CD14-positive monocyte (primary cell): ENCODE results near the gene OXSR1. TPM values are rescaled to one million over a fixed set of nuclear protein-coding genes. Genes with fewer than 3 reads are reported as not detected.

Experiments
- DNase-seq, 3 donors: peaks; one replicate each; pipeline ENCODE4 v3.0.0-alpha.2; 2011 to 2022
- H2AFZ ChIP-seq: 2 replicates; pipeline ENCODE4 v1.6.0; 2012; ENCODE audit warnings: mild to moderate bottlenecking, low read depth, low read length, inconsistent platforms; ENCODE audit not compliant: insufficient read depth, poor library complexity, severe bottlenecking
- H3K27ac ChIP-seq, 2 donors: 1 replicate in 1 of 2; 2 replicates in 1 of 2; pipeline ENCODE4 v1.5.1; 2012 to 2013; ENCODE audit warnings: low read length in 2 of 2, control low read depth in 1 of 2, inconsistent platforms in 1 of 2, low read depth in 1 of 2, mild to moderate bottlenecking in 1 of 2
- H3K27me3 ChIP-seq, 2 donors: one replicate each; pipeline versions ENCODE4 v1.6.0 to v1.6.1; 2011 to 2013; ENCODE audit warnings: low read length in 2 of 2; ENCODE audit not compliant: control insufficient read depth in 2 of 2, insufficient read depth in 2 of 2
- H3K36me3 ChIP-seq, 2 donors: replicated peaks in 1 of 2; 1 replicate in 1 of 2; 2 replicates in 1 of 2; pipeline versions ENCODE4 v1.5.1 to v1.6.1; 2012 to 2013; ENCODE audit warnings: low read length in 2 of 2, control low read depth in 1 of 2, inconsistent platforms in 1 of 2, mild to moderate bottlenecking in 1 of 2; ENCODE audit not compliant: insufficient read depth in 2 of 2, control insufficient read depth in 1 of 2
- H3K4me1 ChIP-seq, 2 donors: 1 replicate in 1 of 2; 2 replicates in 1 of 2; pipeline versions ENCODE4 v1.5.1 to v1.6.1; 2012 to 2013; ENCODE audit warnings: low read length in 2 of 2, control low read depth in 1 of 2, inconsistent platforms in 1 of 2, mild to moderate bottlenecking in 1 of 2, moderate library complexity in 1 of 2; ENCODE audit not compliant: insufficient read depth in 2 of 2, control insufficient read depth in 1 of 2
- H3K4me2 ChIP-seq: replicated peaks from 2 replicates; pipeline ENCODE3; 2012; ENCODE audit warnings: low read length, moderate library complexity, mild to moderate bottlenecking; ENCODE audit not compliant: poor library complexity, severe bottlenecking; ENCODE audit errors: extremely low read depth
- H3K4me3 ChIP-seq, 3 experiments: fragments of 200-600 bp in 1 of 3; sonication (generic) in 1 of 3; replicated peaks in 1 of 3; 1 replicate in 2 of 3; 2 replicates in 1 of 3; pipeline ENCODE4 v1.5.1; 2011 to 2013; ENCODE audit warnings: low read length in 3 of 3, mild to moderate bottlenecking in 3 of 3, control low read depth in 2 of 3, low read depth in 2 of 3, inconsistent platforms in 1 of 3, moderate library complexity in 1 of 3
- H3K79me2 ChIP-seq: 2 replicates; pipeline ENCODE4 v1.6.0; 2012; ENCODE audit warnings: mild to moderate bottlenecking, control low read depth, inconsistent platforms, low read length, moderate library complexity; ENCODE audit not compliant: insufficient read depth
- H3K9ac ChIP-seq: 2 replicates; pipeline ENCODE4 v1.6.0; 2017; ENCODE audit warnings: low read length, mild to moderate bottlenecking; ENCODE audit not compliant: insufficient read depth, poor library complexity, severe bottlenecking
- H3K9me3 ChIP-seq, 2 donors: replicated peaks in 1 of 2; 1 replicate in 1 of 2; 2 replicates in 1 of 2; pipeline versions ENCODE4 v1.5.1 to v1.6.1; 2012 to 2013; ENCODE audit warnings: low read length in 2 of 2, control low read depth in 1 of 2; ENCODE audit not compliant: control insufficient read depth in 1 of 2, insufficient read depth in 1 of 2
- H4K20me1 ChIP-seq: 2 replicates; pipeline ENCODE4 v1.6.0; 2012; ENCODE audit warnings: mild to moderate bottlenecking, low read length, control low read depth, moderate library complexity; ENCODE audit not compliant: insufficient read depth
- H3K27ac Mint-ChIP-seq, 7 donors: one replicate each; pipeline ENCODE4 v1.8.0; 2020; ENCODE audit warnings: mild to moderate bottlenecking in 7 of 7, mixed read lengths in 7 of 7, moderate library complexity in 6 of 7, inconsistent platforms in 2 of 7
- H3K27me3 Mint-ChIP-seq, 3 donors: one replicate each; pipeline ENCODE4 v1.8.0; 2021 to 2022; ENCODE audit warnings: low read depth in 3 of 3, mild to moderate bottlenecking in 3 of 3, mixed read lengths in 3 of 3, moderate library complexity in 3 of 3, inconsistent platforms in 1 of 3
- H3K36me3 Mint-ChIP-seq, 2 donors: one replicate each; pipeline ENCODE4 v1.8.0; 2020; ENCODE audit warnings: mixed read lengths in 2 of 2, inconsistent platforms in 1 of 2, mild to moderate bottlenecking in 1 of 2
- H3K4me1 Mint-ChIP-seq: one replicate; pipeline ENCODE4 v1.8.0; 2020; ENCODE audit warnings: mild to moderate bottlenecking, mixed read lengths
- H3K4me3 Mint-ChIP-seq, 2 donors: one replicate each; pipeline ENCODE4 v1.8.0; 2020; ENCODE audit warnings: mild to moderate bottlenecking in 2 of 2, mixed read lengths in 2 of 2, moderate library complexity in 1 of 2
- H3K9me3 Mint-ChIP-seq, 7 donors: one replicate each; pipeline ENCODE4 v1.8.0; 2020 to 2022; ENCODE audit warnings: mixed read lengths in 7 of 7, mild to moderate bottlenecking in 6 of 7, moderate library complexity in 6 of 7, inconsistent platforms in 2 of 7
- WGBS: methylation state at CpG from one replicate; pipeline ENCODE4 v1.1.5; 2013; ENCODE audit warnings: missing lambda C conversion rate; ENCODE audit not compliant: insufficient coverage; 5-methylcytosine and 5-hydroxymethylcytosine counted together
- intact Hi-C, 2 donors: fragments of 100-400 bp; cut with micrococcal nuclease; formaldehyde crosslinking; loops; one replicate each; pipeline versions ENCODE4 v1.15.0 to v1.15.1; 2023
- polyA plus RNA-seq, 3 donors: library from polyadenylated mRNA; depleted of rRNA in 1 of 3; unstranded in 2 of 3; stranded (reverse) in 1 of 3; fragments of 300-500 nt in 2 of 3; fragments of >200 nt in 1 of 3; fragmentation: Illumina TruSeq in 2 of 3; gene quantifications; 1 replicate in 2 of 3; 2 replicates in 1 of 3; pipeline ENCODE4 v1.2.3, GENCODE V29; 2012 to 2021
- TF ChIP-seq, protein P1 (sequence below): fragments of 200-600 bp; IDR thresholded peaks from one replicate; pipeline ENCODE4 v1.8.0; 2022; ENCODE audit warnings: antibody characterized with exemption, mild to moderate bottlenecking

OXSR1 gene
- polyA plus RNA-seq, 3 donors, result 9.4 to 20.3 (median 12.3) TPM

DNA sequence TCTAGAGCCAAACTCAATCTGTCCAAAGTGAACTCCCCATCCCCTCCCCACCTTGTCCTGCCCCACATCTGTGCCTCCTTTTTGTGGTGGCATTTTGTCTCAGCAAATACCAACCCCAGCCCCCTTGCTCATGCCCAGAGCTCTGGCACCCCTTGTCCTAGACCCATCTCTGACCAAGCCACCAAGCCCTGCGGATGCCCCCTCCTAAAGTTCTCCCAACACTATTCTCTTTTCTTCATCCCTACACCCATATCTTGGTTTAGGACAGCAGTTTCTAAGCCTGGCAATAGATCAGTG lies 46.1 kb upstream of the OXSR1 start:
- no peak overlapping the region for H3K4me3 Mint-ChIP-seq
- no peak overlapping the region for H3K4me2 ChIP-seq
- H3K9ac ChIP-seq, result no peak overlapping the region
- no peak overlapping the region for H3K4me3 ChIP-seq
- WGBS, result 100% methylated on average over 1 of the region's 1 CpG
- no peaks in the 10 kb centered on the region for H3K9me3 Mint-ChIP-seq
- peaks cover 55 to 64% of the 10 kb centered on the region in 2 donors for H3K36me3 Mint-ChIP-seq
- intact Hi-C loops, result loop anchor here (5.0 to 10.0 kb wide), 3 partner anchors 144 to 358 kb away; no protein-coding TSS in a partner anchor
- no peaks in the 10 kb centered on the region for H3K27me3 ChIP-seq
- peaks cover 14% of the 10 kb centered on the region for H3K4me1 Mint-ChIP-seq
- DNase-seq, result no peak
- H3K27ac ChIP-seq, result no peak overlapping the region
- peaks cover 44 to 62% of the 10 kb centered on the region in 2 donors for H3K36me3 ChIP-seq
- no peak overlapping the region for H2AFZ ChIP-seq
- TF ChIP-seq, protein P1, sequence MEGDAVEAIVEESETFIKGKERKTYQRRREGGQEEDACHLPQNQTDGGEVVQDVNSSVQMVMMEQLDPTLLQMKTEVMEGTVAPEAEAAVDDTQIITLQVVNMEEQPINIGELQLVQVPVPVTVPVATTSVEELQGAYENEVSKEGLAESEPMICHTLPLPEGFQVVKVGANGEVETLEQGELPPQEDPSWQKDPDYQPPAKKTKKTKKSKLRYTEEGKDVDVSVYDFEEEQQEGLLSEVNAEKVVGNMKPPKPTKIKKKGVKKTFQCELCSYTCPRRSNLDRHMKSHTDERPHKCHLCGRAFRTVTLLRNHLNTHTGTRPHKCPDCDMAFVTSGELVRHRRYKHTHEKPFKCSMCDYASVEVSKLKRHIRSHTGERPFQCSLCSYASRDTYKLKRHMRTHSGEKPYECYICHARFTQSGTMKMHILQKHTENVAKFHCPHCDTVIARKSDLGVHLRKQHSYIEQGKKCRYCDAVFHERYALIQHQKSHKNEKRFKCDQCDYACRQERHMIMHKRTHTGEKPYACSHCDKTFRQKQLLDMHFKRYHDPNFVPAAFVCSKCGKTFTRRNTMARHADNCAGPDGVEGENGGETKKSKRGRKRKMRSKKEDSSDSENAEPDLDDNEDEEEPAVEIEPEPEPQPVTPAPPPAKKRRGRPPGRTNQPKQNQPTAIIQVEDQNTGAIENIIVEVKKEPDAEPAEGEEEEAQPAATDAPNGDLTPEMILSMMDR, result no peak
- H4K20me1 ChIP-seq, result peaks cover 74% of the 10 kb centered on the region
- peaks cover 3 to 10% (median 4%) of the 10 kb centered on the region in 3 donors for H3K27me3 Mint-ChIP-seq
- peaks cover 0 to 5% of the 10 kb centered on the region in 2 donors for H3K4me1 ChIP-seq
- no peaks in the 10 kb centered on the region for H3K9me3 ChIP-seq
- peak overlapping the region in 2 of 7 donors; percentile 62 to 81 for H3K27ac Mint-ChIP-seq
- H3K79me2 ChIP-seq, result no peaks in the 10 kb centered on the region

DNA sequence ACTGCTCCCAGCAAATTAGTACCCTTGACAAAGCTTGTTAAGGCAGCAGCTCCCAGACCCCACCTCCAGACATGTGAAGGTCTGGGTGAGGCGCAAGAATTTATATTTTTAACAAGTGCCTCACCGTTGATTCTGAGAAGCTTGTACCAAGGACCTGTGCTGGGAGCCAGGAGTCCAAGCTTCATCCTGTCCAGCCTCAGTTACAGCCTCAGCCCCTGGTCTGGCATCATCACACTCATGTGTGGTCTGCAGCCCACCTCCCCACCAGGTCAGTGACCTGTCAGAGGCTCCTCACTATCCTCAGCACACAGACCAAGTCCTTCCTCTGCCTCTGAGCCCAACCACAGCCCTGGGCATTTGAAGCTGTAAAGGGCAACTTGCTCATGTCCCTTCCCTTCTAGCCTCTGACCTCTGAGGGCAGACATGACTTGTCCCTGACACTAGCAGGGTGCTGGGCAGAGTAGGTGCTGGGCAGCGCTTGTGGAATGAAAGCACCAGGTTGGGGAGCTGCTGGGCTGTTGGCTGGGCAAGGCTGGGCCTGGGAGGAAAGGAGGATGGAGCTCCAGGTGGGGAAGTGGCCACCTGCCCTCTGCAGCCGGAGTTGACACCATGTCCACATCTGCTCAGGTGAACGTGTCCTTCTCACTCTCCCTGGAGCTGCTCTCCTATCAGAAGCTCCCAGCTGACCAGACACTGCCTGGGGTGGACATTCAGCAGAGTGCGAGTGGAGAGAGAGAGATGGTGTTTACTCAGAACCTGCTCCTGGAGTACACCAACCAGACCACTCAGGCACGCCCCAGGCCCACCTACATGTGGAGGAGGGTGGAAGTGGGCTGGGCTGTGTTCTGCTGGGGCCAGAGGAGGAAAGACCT lies 45.3 kb upstream of the OXSR1 start:
- peak overlapping the region in 1 of 2 donors; percentile 5 for H3K27ac ChIP-seq
- H3K4me1 ChIP-seq, result peaks cover 0 to 5% of the 10 kb centered on the region in 2 donors
- H3K27me3 ChIP-seq, result no peaks in the 10 kb centered on the region
- peaks cover 64 to 72% of the 10 kb centered on the region in 2 donors for H3K36me3 Mint-ChIP-seq
- intact Hi-C loops, result loop anchor here (5.0 to 10.0 kb wide), 3 partner anchors 145 to 357 kb away; no protein-coding TSS in a partner anchor
- H3K79me2 ChIP-seq, result no peaks in the 10 kb centered on the region
- H3K27ac Mint-ChIP-seq, result peak overlapping the region in 4 of 7 donors; percentile 3 to 46 (median 32)
- H3K4me2 ChIP-seq, result no peak overlapping the region
- TF ChIP-seq, protein P1, result no peak
- no peaks in the 10 kb centered on the region for H3K9me3 ChIP-seq
- 97% methylated on average over 3 of the region's 7 CpGs for WGBS
- DNase-seq, result no peak
- H3K36me3 ChIP-seq, result peaks cover 52 to 70% of the 10 kb centered on the region in 2 donors
- no peaks in the 10 kb centered on the region for H3K9me3 Mint-ChIP-seq
- H3K4me1 Mint-ChIP-seq, result peaks cover 14% of the 10 kb centered on the region
- H4K20me1 ChIP-seq, result peaks cover 82% of the 10 kb centered on the region
- no peak overlapping the region for H3K4me3 ChIP-seq
- peaks cover 3 to 10% (median 3%) of the 10 kb centered on the region in 3 donors for H3K27me3 Mint-ChIP-seq
- no peak overlapping the region for H2AFZ ChIP-seq
- H3K4me3 Mint-ChIP-seq, result no peak overlapping the region
- H3K9ac ChIP-seq, result no peak overlapping the region
